NCI-H2196 treated with DMSO at 0.1 percent for 48 hours (cell line): ENCODE results near the gene PDE8B.

Experiments used
- DNase-seq: peaks from one replicate; lab custom pipeline; 2025; ENCODE audit not compliant: unreplicated experiment; lab: John Stamatoyannopoulos, UW

The PDE8B gene

GRCh38 chr5:77186652-77187370 is 23.7 kb upstream of the PDE8B start:
- no peak for DNase-seq

GRCh38 chr5:77189421-77189820 is 21.1 kb upstream of the PDE8B start:
- DNase-seq, result no peak

GRCh38 chr5:77192441-77193050 is 17.9 kb upstream of the PDE8B start:
- DNase-seq, result no peak

GRCh38 chr5:77194762-77195161 is 15.7 kb upstream of the PDE8B start:
- DNase-seq, result no peak

GRCh38 chr5:77197840-77198554 is 12.5 kb upstream of the PDE8B start:
- no peak for DNase-seq

GRCh38 chr5:77200663-77201062 is 9.8 kb upstream of the PDE8B start:
- no peak for DNase-seq

- no peak for DNase-seq
Measured at GRCh38 chr5:77202145-77202544, 8.3 kb upstream of the PDE8B start.

- no peak for DNase-seq
Measured at GRCh38 chr5:77204967-77205366, 5.5 kb upstream of the PDE8B start.

GRCh38 chr5:77208507-77209163 is 1.8 kb upstream of the PDE8B start:
- no peak for DNase-seq

- no peak for DNase-seq
Measured at GRCh38 chr5:77209495-77210090, 887 bp upstream of the PDE8B start.

- DNase-seq, result no peak
Measured at GRCh38 chr5:77210964-77211690, 647 bp downstream of the PDE8B start.

GRCh38 chr5:77211691-77212047 is 1.2 kb downstream of the PDE8B start:
- DNase-seq, result no peak

- DNase-seq, result no peak
Measured at GRCh38 chr5:77213601-77214000, 3.1 kb downstream of the PDE8B start.

GRCh38 chr5:77214151-77214550 is 3.7 kb downstream of the PDE8B start:
- DNase-seq, result no peak

- no peak for DNase-seq
Measured at GRCh38 chr5:77218263-77218662, 7.8 kb downstream of the PDE8B start.

- DNase-seq, result no peak
Measured at GRCh38 chr5:77221115-77221514, 10.6 kb downstream of the PDE8B start.

GRCh38 chr5:77222722-77223121 is 12.2 kb downstream of the PDE8B start:
- DNase-seq, result no peak

- no peak for DNase-seq
Measured at GRCh38 chr5:77223653-77224052, 13.2 kb downstream of the PDE8B start.

- DNase-seq, result no peak
Measured at GRCh38 chr5:77224672-77225355, 14.3 kb downstream of the PDE8B start.

GRCh38 chr5:77225531-77225930 is 15.1 kb downstream of the PDE8B start:
- no peak for DNase-seq
